GM23338 (cell line): ENCODE data around the gene MAP2K5. TPM values are rescaled to one million over a fixed set of nuclear protein-coding genes. Genes with fewer than 3 reads are reported as not detected.

Experiments
- ATAC-seq: fragments of 200-7000 bp; cut with Tn5 transposase; 3 replicates; pipeline ENCODE4 v1.9.1; 2020
- DNase-seq: peaks from one replicate; pipeline ENCODE4 v3.0.0-alpha.2; 2015; ENCODE audit warnings: low spot score
- H2AFZ ChIP-seq: fragments of 200-600 bp; sonication (generic); 2 replicates; pipeline ENCODE4 v1.8.0; 2016; ENCODE audit warnings: antibody characterized with exemption, mild to moderate bottlenecking, moderate library complexity
- H3F3A ChIP-seq: fragments of 200-600 bp; sonication (generic); replicated peaks from 2 replicates; pipeline ENCODE4 v1.8.0; 2017; ENCODE audit warnings: antibody characterized with exemption, mixed run types, low read depth
- H3K27ac ChIP-seq: fragments of 200-600 bp; sonication (generic); 2 replicates; pipeline ENCODE4 v1.6.1; 2016; ENCODE audit warnings: low read depth
- H3K27me3 ChIP-seq: fragments of 200-600 bp; sonication (generic); 2 replicates; pipeline ENCODE4 v1.8.0; 2016; ENCODE audit warnings: mild to moderate bottlenecking, mixed run types, moderate library complexity; ENCODE audit not compliant: insufficient read depth
- H3K36me3 ChIP-seq: fragments of 200-600 bp; sonication (generic); 2 replicates; pipeline ENCODE4 v1.8.0; 2016; ENCODE audit warnings: mild to moderate bottlenecking; ENCODE audit not compliant: insufficient read depth
- H3K4me1 ChIP-seq: fragments of 200-600 bp; sonication (generic); 2 replicates; pipeline ENCODE4 v1.8.0; 2016; ENCODE audit warnings: mild to moderate bottlenecking, moderate library complexity; ENCODE audit not compliant: insufficient read depth
- H3K4me2 ChIP-seq: fragments of 200-600 bp; sonication (generic); 2 replicates; pipeline ENCODE4 v1.7.1; 2017; ENCODE audit warnings: mixed run types
- H3K4me3 ChIP-seq: fragments of 200-600 bp; sonication (generic); 2 replicates; pipeline ENCODE4 v1.6.1; 2016; ENCODE audit warnings: mixed run types
- H3K79me2 ChIP-seq: fragments of 200-600 bp; sonication (generic); replicated peaks from 2 replicates; pipeline ENCODE4 v1.8.0; 2017; ENCODE audit warnings: mild to moderate bottlenecking; ENCODE audit not compliant: insufficient read depth
- H3K9me2 ChIP-seq: fragments of 200-600 bp; sonication (generic); 2 replicates; pipeline ENCODE4 v1.8.0; 2017; ENCODE audit not compliant: insufficient read depth
- H4K20me1 ChIP-seq: fragments of 200-600 bp; sonication (generic); replicated peaks from 2 replicates; pipeline ENCODE4 v1.8.0; 2017; ENCODE audit warnings: mild to moderate bottlenecking; ENCODE audit not compliant: insufficient read depth
- H3K27ac Mint-ChIP-seq: 2 replicates; pipeline ENCODE4 v1.8.0; 2020; ENCODE audit warnings: inconsistent platforms, mild to moderate bottlenecking, moderate library complexity, mixed read lengths
- H3K27me3 Mint-ChIP-seq: 3 replicates; pipeline ENCODE4 v1.8.0; 2022; ENCODE audit warnings: low read depth, mild to moderate bottlenecking, moderate library complexity, mixed read lengths, inconsistent platforms; ENCODE audit not compliant: insufficient read depth, poor library complexity
- H3K36me3 Mint-ChIP-seq: 3 replicates; pipeline ENCODE4 v1.8.0; 2021; ENCODE audit warnings: low read depth, mild to moderate bottlenecking, inconsistent platforms, moderate library complexity, mixed read lengths
- H3K4me1 Mint-ChIP-seq: 3 replicates; pipeline ENCODE4 v1.8.0; 2020; ENCODE audit warnings: mild to moderate bottlenecking, inconsistent platforms, mixed read lengths
- H3K4me3 Mint-ChIP-seq: 3 replicates; pipeline ENCODE4 v1.8.0; 2021; ENCODE audit warnings: moderate library complexity, mild to moderate bottlenecking, inconsistent platforms, mixed read lengths
- H3K9me3 Mint-ChIP-seq: 3 replicates; pipeline ENCODE4 v1.8.0; 2020; ENCODE audit warnings: moderate library complexity, mild to moderate bottlenecking, inconsistent platforms, mixed read lengths
- JUNB ChIP-seq: IDR thresholded peaks from one replicate; pipeline ENCODE4 v1.6.1; 2016; ENCODE audit warnings: antibody characterized with exemption; ENCODE audit not compliant: unreplicated experiment
- NANOG ChIP-seq: IDR thresholded peaks from 2 replicates; pipeline ENCODE4 v1.6.1; 2016; ENCODE audit warnings: antibody characterized with exemption, borderline replicate concordance
- POLR2AphosphoS5 ChIP-seq: IDR thresholded peaks from 2 replicates; pipeline ENCODE4 v1.6.1; 2016; ENCODE audit warnings: antibody characterized with exemption, low read depth
- ZNF114 ChIP-seq: fragments of 250-450 bp; sonication (Bioruptor Pico); IDR thresholded peaks from 2 replicates; pipeline ENCODE4 v1.5.0; 2020; ENCODE audit warnings: mild to moderate bottlenecking, moderate library complexity
- ZNF331 ChIP-seq: fragments of 250-450 bp; sonication (Bioruptor Pico); IDR thresholded peaks from 2 replicates; pipeline ENCODE4 v1.5.0; 2020; ENCODE audit warnings: low read depth, mild to moderate bottlenecking, moderate library complexity
- polyA plus RNA-seq: library from polyadenylated mRNA; unstranded; fragments of >200 nt; fragmentation: Nextera tagmentation; extraction: Ambion mirVana; gene quantifications from 2 replicates; pipeline ENCODE4 v1.2.1, GENCODE V29; 2016
- total RNA-seq: library from RNA; depleted of rRNA; stranded (reverse); fragments of >200 nt; shearing (Covaris generic); gene quantifications from 2 replicates; pipeline ENCODE4 v1.2.3, GENCODE V29; 2014
- TF ChIP-seq, protein P1 (sequence below): fragments of 250-450 bp; sonication (Bioruptor Pico); IDR thresholded peaks from 2 replicates; pipeline ENCODE4 v1.5.0; 2020; ENCODE audit warnings: mild to moderate bottlenecking, moderate library complexity
- TF ChIP-seq, protein P2 (sequence below), 2 experiments: fragments of 200-600 bp in 1 of 2; sonication (generic) in 1 of 2; conservative IDR thresholded peaks; 2 replicates each; pipeline versions ENCODE4 v1.5.1 to v1.6.1; 2016 to 2017; ENCODE audit warnings: antibody characterized with exemption in 2 of 2, low read depth in 2 of 2, mild to moderate bottlenecking in 2 of 2, moderate library complexity in 1 of 2

Gene MAP2K5
- total and polyA plus RNA-seq, 2 experiments from 2014 or later = 6.5 to 13.6 TPM

DNA sequence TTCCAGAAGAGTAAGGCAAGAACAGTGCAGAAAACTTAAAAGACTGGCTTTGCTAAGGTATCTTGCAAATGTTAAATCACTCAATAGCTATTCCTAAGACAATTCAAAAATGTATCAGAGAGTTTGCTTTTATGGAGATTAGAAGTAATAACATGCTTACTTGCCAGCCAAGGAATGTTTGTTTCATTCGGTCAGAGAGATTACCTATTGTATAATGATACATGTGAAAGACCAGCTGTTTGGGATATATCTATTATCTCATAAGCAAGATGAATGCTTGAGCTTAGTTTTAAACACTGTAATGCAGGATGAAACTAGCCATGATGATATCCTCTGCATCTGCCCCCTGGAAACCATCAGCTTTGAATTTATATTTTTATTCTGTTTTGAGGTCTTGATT is 70.7 kb downstream of the MAP2K5 start (continued):
- TF ChIP-seq, protein P1, sequence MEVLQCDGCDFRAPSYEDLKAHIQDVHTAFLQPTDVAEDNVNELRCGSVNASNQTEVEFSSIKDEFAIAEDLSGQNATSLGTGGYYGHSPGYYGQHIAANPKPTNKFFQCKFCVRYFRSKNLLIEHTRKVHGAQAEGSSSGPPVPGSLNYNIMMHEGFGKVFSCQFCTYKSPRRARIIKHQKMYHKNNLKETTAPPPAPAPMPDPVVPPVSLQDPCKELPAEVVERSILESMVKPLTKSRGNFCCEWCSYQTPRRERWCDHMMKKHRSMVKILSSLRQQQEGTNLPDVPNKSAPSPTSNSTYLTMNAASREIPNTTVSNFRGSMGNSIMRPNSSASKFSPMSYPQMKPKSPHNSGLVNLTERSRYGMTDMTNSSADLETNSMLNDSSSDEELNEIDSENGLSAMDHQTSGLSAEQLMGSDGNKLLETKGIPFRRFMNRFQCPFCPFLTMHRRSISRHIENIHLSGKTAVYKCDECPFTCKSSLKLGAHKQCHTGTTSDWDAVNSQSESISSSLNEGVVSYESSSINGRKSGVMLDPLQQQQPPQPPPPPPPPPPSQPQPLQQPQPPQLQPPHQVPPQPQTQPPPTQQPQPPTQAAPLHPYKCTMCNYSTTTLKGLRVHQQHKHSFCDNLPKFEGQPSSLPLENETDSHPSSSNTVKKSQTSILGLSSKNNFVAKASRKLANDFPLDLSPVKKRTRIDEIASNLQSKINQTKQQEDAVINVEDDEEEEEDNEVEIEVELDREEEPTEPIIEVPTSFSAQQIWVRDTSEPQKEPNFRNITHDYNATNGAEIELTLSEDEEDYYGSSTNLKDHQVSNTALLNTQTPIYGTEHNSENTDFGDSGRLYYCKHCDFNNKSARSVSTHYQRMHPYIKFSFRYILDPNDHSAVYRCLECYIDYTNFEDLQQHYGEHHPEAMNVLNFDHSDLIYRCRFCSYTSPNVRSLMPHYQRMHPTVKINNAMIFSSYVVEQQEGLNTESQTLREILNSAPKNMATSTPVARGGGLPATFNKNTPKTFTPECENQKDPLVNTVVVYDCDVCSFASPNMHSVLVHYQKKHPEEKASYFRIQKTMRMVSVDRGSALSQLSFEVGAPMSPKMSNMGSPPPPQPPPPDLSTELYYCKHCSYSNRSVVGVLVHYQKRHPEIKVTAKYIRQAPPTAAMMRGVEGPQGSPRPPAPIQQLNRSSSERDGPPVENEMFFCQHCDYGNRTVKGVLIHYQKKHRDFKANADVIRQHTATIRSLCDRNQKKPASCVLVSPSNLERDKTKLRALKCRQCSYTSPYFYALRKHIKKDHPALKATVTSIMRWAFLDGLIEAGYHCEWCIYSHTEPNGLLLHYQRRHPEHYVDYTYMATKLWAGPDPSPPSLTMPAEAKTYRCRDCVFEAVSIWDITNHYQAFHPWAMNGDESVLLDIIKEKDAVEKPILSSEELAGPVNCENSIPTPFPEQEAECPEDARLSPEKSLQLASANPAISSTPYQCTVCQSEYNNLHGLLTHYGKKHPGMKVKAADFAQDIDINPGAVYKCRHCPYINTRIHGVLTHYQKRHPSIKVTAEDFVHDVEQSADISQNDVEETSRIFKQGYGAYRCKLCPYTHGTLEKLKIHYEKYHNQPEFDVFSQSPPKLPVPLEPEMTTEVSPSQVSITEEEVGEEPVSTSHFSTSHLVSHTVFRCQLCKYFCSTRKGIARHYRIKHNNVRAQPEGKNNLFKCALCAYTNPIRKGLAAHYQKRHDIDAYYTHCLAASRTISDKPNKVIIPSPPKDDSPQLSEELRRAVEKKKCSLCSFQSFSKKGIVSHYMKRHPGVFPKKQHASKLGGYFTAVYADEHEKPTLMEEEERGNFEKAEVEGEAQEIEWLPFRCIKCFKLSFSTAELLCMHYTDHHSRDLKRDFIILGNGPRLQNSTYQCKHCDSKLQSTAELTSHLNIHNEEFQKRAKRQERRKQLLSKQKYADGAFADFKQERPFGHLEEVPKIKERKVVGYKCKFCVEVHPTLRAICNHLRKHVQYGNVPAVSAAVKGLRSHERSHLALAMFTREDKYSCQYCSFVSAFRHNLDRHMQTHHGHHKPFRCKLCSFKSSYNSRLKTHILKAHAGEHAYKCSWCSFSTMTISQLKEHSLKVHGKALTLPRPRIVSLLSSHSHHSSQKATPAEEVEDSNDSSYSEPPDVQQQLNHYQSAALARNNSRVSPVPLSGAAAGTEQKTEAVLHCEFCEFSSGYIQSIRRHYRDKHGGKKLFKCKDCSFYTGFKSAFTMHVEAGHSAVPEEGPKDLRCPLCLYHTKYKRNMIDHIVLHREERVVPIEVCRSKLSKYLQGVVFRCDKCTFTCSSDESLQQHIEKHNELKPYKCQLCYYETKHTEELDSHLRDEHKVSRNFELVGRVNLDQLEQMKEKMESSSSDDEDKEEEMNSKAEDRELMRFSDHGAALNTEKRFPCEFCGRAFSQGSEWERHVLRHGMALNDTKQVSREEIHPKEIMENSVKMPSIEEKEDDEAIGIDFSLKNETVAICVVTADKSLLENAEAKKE = no peak
- no peak for TF ChIP-seq JUNB
- TF ChIP-seq ZNF331 (CRISPR knock-in tag) = no peak
- no peak for TF ChIP-seq NANOG
- TF ChIP-seq, protein P2, sequence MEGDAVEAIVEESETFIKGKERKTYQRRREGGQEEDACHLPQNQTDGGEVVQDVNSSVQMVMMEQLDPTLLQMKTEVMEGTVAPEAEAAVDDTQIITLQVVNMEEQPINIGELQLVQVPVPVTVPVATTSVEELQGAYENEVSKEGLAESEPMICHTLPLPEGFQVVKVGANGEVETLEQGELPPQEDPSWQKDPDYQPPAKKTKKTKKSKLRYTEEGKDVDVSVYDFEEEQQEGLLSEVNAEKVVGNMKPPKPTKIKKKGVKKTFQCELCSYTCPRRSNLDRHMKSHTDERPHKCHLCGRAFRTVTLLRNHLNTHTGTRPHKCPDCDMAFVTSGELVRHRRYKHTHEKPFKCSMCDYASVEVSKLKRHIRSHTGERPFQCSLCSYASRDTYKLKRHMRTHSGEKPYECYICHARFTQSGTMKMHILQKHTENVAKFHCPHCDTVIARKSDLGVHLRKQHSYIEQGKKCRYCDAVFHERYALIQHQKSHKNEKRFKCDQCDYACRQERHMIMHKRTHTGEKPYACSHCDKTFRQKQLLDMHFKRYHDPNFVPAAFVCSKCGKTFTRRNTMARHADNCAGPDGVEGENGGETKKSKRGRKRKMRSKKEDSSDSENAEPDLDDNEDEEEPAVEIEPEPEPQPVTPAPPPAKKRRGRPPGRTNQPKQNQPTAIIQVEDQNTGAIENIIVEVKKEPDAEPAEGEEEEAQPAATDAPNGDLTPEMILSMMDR (conservative IDR thresholded peaks at IDR 0.05; ENCODE audit: low read depth in 2 of 2) = no peak
- TF ChIP-seq ZNF114 (CRISPR knock-in tag) = no peak

DNA sequence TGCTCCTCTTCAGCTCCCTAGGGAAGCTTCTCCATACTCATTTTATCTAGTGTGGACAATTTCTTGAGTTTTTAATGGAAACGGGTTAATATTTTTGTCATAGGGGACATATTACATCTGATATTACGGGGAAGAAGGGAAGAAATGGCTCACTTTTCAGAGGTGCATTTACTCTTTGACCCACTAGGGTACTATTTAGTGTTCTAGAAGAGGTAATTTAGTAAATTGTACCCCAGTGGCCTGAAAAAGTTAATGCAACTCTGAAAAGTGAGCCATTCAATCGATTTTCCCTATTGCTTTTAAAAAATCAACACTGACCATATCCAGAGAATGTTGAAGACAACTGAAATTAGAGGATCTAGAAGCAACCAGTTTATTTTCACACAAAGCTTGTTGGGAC is 71.2 kb downstream of the MAP2K5 start:
- no peaks in the 10 kb centered on the region for H3F3A ChIP-seq
- no peaks in the 10 kb centered on the region for H3K36me3 ChIP-seq
- no peaks in the 10 kb centered on the region for H3K36me3 Mint-ChIP-seq
- H3K27ac ChIP-seq = no peak overlapping the region
- DNase-seq = peak; percentile 68
- no peaks in the 10 kb centered on the region for H3K27me3 Mint-ChIP-seq
- peak; percentile 65 for ATAC-seq
- peaks cover 9% of the 10 kb centered on the region; the same call in 2 of the 3 replicates for H3K4me1 Mint-ChIP-seq
- H4K20me1 ChIP-seq = no peaks in the 10 kb centered on the region
- H3K4me2 ChIP-seq = no peak overlapping the region
- peaks cover 9% of the 10 kb centered on the region; the same call in 1 of the 2 replicates for H3K4me1 ChIP-seq
- no peaks in the 10 kb centered on the region for H3K9me3 Mint-ChIP-seq
- H3K79me2 ChIP-seq = no peaks in the 10 kb centered on the region
- no peak overlapping the region for H3K27ac Mint-ChIP-seq
- H3K27me3 ChIP-seq = no peaks in the 10 kb centered on the region
- H3K4me3 Mint-ChIP-seq = no peak overlapping the region
- H2AFZ ChIP-seq = no peak overlapping the region
- no peak overlapping the region for H3K4me3 ChIP-seq
- H3K9me2 ChIP-seq = no peaks in the 10 kb centered on the region
- TF ChIP-seq, protein P2 (conservative IDR thresholded peaks at IDR 0.05; ENCODE audit: low read depth in 2 of 2) = peak in 1 of 2 experiments; percentile 54; a peak in 3 of 4 replicates
- no peak for TF ChIP-seq POLR2AphosphoS5
